C1 segment of cervical spinal cord (tissue), 14 donors: ENCODE results near the gene TNFSF12.
A peak's percentile ranks its signal among the peaks of the same experiment; 100 is the strongest.

Experiments used
- DNase-seq, 14 donors: peaks; one replicate each; lab custom pipeline; 2025; lab: John Stamatoyannopoulos, UW

Gene TNFSF12

GRCh38 chr17:7548585-7549400 lies at the start of gene TNFSF12:
TSS of gene TNFSF12 (plus strand) at chr17:7549058. CDS start at chr17:7549154, 96 bp downstream.
- peak in 7 of 14 donors; percentile 17 to 68 (median 59) for DNase-seq

GRCh38 chr17:7499161-7499560 lies 49.7 kb upstream of the TNFSF12 start:
- DNase-seq = no peak

- no peak for DNase-seq
Observed at GRCh38 chr17:7501729-7502128, 47.1 kb upstream of the TNFSF12 start.

- DNase-seq = no peak
Observed at GRCh38 chr17:7502171-7502847, 46.5 kb upstream of the TNFSF12 start.

- no peak for DNase-seq
Observed at GRCh38 chr17:7502987-7503386, 45.9 kb upstream of the TNFSF12 start.

- no peak for DNase-seq
Observed at GRCh38 chr17:7503521-7503920, 45.3 kb upstream of the TNFSF12 start.

GRCh38 chr17:7508145-7508544 lies 40.7 kb upstream of the TNFSF12 start:
- no peak for DNase-seq

GRCh38 chr17:7508846-7509245 lies 40.0 kb upstream of the TNFSF12 start:
- no peak for DNase-seq

- DNase-seq = no peak
Observed at GRCh38 chr17:7509937-7510336, 38.9 kb upstream of the TNFSF12 start.

- no peak for DNase-seq
Observed at GRCh38 chr17:7511108-7511507, 37.8 kb upstream of the TNFSF12 start.

- no peak for DNase-seq
Observed at GRCh38 chr17:7512105-7512504, 36.8 kb upstream of the TNFSF12 start.

- DNase-seq = no peak
Observed at GRCh38 chr17:7512824-7513540, 35.9 kb upstream of the TNFSF12 start.

- DNase-seq = no peak
Observed at GRCh38 chr17:7513850-7514419, 34.9 kb upstream of the TNFSF12 start.

GRCh38 chr17:7515911-7516610 lies 32.8 kb upstream of the TNFSF12 start:
- no peak for DNase-seq

- no peak for DNase-seq
Observed at GRCh38 chr17:7523033-7523432, 25.8 kb upstream of the TNFSF12 start.

- DNase-seq = no peak
Observed at GRCh38 chr17:7528842-7529241, 20.0 kb upstream of the TNFSF12 start.

- DNase-seq = no peak
Observed at GRCh38 chr17:7530023-7530900, 18.6 kb upstream of the TNFSF12 start.

- DNase-seq = no peak
Observed at GRCh38 chr17:7538050-7538449, 10.8 kb upstream of the TNFSF12 start.

GRCh38 chr17:7538891-7539545 lies 9.8 kb upstream of the TNFSF12 start:
- DNase-seq = no peak

- DNase-seq = no peak
Observed at GRCh38 chr17:7541074-7541621, 7.7 kb upstream of the TNFSF12 start.
